NT2/D1 (cell line): ENCODE results near the gene GPR39.
"Not testable (repeated sequence)": the region's sequence is repeated elsewhere in the genome, so short reads cannot be mapped to it uniquely, and the experiment has no call there.

Experiments used
- DNase-seq: peaks from one replicate; pipeline ENCODE4 v3.0.0-alpha.2; 2011; ENCODE audit warnings: low read depth, low spot score
- H3K27me3 ChIP-seq: 2 replicates; pipeline ENCODE4 v1.6.0; 2011; ENCODE audit warnings: mild to moderate bottlenecking; ENCODE audit not compliant: insufficient read length, insufficient read depth
- H3K36me3 ChIP-seq: 2 replicates; pipeline ENCODE4 v1.6.1; 2011; ENCODE audit warnings: mild to moderate bottlenecking, low read length, mixed read lengths; ENCODE audit not compliant: insufficient read depth, insufficient read length
- H3K4me1 ChIP-seq: 2 replicates; pipeline ENCODE4 v1.5.1; 2011; ENCODE audit not compliant: insufficient read depth, insufficient read length
- H3K4me3 ChIP-seq: 2 replicates; pipeline ENCODE4 v1.5.1; 2011; ENCODE audit warnings: low read depth; ENCODE audit not compliant: insufficient read length
- H3K9ac ChIP-seq: 2 replicates; pipeline ENCODE4 v1.6.0; 2011; ENCODE audit warnings: low read depth; ENCODE audit not compliant: insufficient read length
- H3K9me3 ChIP-seq: 2 replicates; pipeline ENCODE4 v1.5.1; 2011; ENCODE audit warnings: mild to moderate bottlenecking, low read length; ENCODE audit not compliant: insufficient read depth
- SUZ12 ChIP-seq: IDR thresholded peaks from 2 replicates; pipeline ENCODE4 v1.6.1; 2011; ENCODE audit not compliant: insufficient read length, insufficient read depth; ENCODE audit errors: extremely low read depth
- YY1 ChIP-seq: IDR thresholded peaks from 2 replicates; pipeline ENCODE4 v1.6.1; 2011; ENCODE audit not compliant: insufficient read length, insufficient read depth
- ZNF274 ChIP-seq: IDR thresholded peaks from 2 replicates; pipeline ENCODE4 v1.6.1; 2011; ENCODE audit warnings: mild to moderate bottlenecking, low read depth, low read length

The GPR39 gene

DNA sequence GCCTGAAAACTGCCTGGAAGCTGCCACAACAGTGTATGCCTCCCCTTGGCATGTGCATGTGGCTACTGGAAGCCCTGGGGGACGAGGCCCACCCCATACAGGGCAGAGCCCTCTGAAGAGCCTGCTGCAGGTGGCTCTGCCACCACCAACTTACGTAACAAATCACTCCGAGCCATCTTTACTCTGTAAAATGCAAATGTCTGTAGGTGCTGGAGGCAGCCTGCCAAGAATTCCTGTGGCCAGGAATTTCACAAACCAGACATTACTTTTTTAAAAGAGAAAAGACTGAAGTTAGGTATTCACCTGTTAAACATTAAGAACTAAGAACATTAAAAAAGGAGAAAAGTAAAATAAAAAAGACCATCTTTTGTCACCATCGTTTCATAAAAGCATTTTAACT is 106.3 kb downstream of the GPR39 start:
- Histone ChIP-seq H3K9me3 (peaks cover 4% of the 10 kb centered on the region), H3K9ac (no peak overlapping the region), H3K27me3 (no peaks in the 10 kb centered on the region), H3K4me1 (peaks cover 5% of the 10 kb centered on the region), H3K4me3 (no peak overlapping the region), H3K36me3 (no peaks in the 10 kb centered on the region)
- no peak for TF ChIP-seq SUZ12
- TF ChIP-seq YY1: no peak
- no peak for TF ChIP-seq ZNF274
- no peak for DNase-seq

DNA sequence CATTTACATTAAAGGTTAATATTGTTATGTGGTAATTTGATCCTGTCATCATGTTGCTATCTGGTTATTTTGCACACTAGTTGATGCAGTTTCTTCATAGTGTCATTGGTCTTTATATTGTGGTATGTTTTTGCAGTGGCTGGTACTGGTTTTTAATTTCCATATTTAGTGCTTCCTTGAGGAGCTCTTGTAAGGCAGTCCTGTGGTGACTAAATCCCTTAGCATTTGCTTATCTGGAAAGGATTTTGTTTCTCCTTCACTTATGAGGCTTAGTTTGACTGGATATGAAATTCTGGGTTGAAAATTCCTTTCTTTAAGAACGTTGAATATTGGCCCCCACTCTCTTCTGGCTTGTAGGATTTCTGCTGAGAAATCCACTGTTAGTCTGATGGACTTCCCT is 120.5 kb downstream of the GPR39 start:
- not testable (repeated sequence) for H3K36me3 ChIP-seq, H3K9ac ChIP-seq, H3K4me3 ChIP-seq, H3K9me3 ChIP-seq, DNase-seq, H3K4me1 ChIP-seq, H3K27me3 ChIP-seq

DNA sequence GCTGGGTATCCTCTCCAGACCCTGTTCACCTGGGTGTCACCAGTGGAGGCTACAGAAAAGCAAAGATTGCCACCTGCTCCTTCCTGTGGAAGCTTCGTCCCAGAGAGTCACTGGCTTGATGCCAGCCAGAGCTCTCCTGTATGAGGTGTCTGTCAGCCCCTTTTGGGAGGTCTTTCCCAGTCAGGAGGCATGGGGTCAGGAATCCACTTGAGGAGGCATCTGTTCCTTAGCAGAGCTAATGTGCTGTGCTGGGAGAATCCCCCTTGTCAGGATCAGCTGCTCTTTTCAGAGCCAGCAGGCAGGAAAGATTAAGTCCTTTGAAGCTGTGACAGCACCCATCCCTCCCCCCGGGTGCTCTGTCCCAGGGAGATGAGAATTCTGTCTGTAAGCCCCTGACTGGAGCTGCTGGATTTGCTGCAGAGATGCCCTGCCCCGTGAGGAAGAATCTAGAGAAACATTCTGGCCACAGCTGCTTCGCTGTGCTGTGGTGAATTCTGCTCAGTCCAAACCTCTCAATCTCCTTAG is 121.8 kb downstream of the GPR39 start:
- DNase-seq: no peak
- TF ChIP-seq ZNF274 (no peak), YY1 (no peak), SUZ12 (no peak)
- H3K4me1 ChIP-seq: no peaks in the 10 kb centered on the region
- no peaks in the 10 kb centered on the region for H3K36me3 ChIP-seq
- H3K4me3 ChIP-seq: no peak overlapping the region
- peaks cover 11% of the 10 kb centered on the region; the same call in 1 of the 2 replicates for H3K9me3 ChIP-seq
- no peaks in the 10 kb centered on the region for H3K27me3 ChIP-seq
- H3K9ac ChIP-seq: no peak overlapping the region

DNA sequence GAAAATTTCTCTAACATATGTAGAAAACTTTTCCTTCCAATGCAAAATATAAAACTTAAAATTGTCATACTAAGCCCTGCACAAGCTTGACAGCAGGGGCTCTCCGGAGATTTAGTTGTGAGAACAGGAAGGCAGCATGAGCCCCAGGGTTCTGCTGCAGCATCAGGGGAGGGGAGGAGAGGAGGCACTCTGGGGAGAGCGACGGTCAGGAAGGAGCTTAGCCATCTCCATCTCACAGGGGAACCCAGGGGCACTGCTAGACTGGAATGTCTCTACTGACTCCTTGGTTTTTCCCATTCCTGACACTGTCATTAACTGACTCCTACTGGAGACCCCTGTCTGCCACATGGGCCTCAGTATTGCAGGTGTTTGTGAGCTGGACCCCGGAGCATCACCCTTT is 123.6 kb downstream of the GPR39 start:
- Histone ChIP-seq H3K9ac (no peak overlapping the region), H3K9me3 (peaks cover 29% of the 10 kb centered on the region), H3K36me3 (no peaks in the 10 kb centered on the region), H3K4me3 (no peak overlapping the region), H3K4me1 (no peaks in the 10 kb centered on the region), H3K27me3 (no peaks in the 10 kb centered on the region)
- no peak for TF ChIP-seq ZNF274
- no peak for TF ChIP-seq SUZ12
- TF ChIP-seq YY1: no peak
- DNase-seq: no peak

DNA sequence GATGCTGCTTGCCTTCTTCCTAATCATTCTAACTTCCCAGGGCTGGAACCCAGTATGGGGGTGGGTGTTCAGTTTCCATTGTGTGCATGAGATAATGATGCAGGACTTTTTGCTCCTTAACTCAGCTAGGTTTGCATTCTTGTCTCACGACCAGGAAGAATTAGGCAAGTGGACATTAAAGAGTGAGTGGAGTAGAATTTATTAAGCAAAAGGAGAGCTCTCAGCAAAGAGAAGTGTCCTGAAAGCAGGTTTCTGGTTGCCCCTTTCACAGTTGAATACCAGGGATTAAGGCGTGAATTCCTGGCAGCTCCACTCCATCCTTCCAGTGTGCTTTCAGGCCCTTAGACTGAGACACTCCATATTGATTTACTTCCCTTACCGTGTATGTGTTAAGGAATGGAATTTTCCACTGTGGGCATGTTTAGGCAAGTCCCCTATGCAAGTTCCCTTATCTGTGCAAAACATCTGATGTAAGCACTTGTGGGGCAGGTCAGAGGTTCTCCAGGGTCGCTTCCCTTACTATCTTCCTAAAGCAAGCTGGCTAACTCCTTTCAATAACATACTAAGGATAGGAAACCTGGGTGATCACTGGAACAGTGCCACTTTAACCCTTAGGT is 126.5 kb downstream of the GPR39 start:
- Histone ChIP-seq H3K9ac (no peak overlapping the region), H3K4me3 (no peak overlapping the region), H3K36me3 (no peaks in the 10 kb centered on the region), H3K9me3 (peaks cover 33% of the 10 kb centered on the region), H3K27me3 (no peaks in the 10 kb centered on the region), H3K4me1 (no peaks in the 10 kb centered on the region)
- DNase-seq: no peak
- no peak for TF ChIP-seq YY1
- no peak for TF ChIP-seq ZNF274
- TF ChIP-seq SUZ12: no peak

DNA sequence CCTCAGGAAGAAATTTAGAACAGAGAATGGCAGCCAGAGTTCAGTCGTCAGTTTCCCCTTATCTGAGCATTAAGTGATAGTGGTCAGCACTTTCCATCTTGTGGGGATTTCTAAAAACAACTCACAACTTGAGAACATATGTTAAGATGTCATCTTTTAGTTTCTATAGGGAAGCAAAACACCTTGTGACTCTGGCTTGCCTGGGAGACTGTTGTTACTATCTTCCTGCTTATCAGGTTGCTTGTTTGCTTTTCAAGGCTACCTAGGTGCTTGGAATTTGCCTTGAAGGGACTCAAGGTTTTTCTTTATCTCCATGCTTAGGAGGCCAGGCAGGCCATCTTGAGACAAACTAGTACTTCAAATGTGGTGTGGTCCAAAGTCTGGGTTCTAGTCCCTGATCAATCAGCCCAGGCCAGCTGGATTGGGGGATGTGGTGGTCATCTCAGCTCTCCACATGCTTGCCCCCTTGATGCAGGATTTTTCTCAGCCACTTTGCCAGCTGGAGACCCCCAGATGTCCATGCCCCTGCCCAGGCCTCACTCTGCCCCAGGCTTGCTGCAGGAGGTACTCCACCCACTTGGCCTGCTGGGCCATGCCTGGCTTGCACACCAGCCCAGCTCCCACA is 127.5 kb downstream of the GPR39 start:
- no peaks in the 10 kb centered on the region for H3K27me3 ChIP-seq
- no peak for DNase-seq
- peaks cover 33% of the 10 kb centered on the region for H3K9me3 ChIP-seq
- no peaks in the 10 kb centered on the region for H3K4me1 ChIP-seq
- TF ChIP-seq YY1 (no peak), ZNF274 (no peak), SUZ12 (no peak)
- H3K36me3 ChIP-seq: no peaks in the 10 kb centered on the region
- H3K4me3 ChIP-seq: no peak overlapping the region
- no peak overlapping the region for H3K9ac ChIP-seq

DNA sequence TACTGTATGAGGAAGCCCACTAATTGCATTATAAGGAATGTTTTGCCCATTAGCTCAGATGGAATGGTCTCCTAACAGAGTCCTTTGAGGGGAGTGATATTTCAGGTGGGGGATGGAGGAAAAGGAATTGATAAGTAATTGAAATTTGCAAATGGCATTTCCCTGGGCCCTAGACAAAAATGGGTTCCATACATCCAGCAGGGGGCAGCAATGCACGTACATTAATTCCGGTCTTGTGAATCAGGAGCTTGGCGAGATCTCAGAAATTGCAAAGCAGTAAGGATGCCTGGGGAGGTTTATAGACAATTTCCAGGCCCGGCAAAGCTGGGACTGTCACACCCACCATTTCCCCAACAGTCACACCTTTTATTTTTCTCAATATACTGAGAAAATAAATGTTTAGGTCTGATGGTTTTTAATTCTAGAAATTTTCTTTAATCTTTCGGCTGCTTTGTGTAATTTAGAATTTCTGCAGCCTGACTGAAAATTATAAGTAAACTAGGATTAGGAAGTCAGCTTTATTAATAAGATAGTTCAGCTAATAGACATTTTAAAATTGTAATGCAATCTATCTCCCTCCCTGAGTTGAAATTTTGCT is 130.6 kb downstream of the GPR39 start:
- H3K9ac ChIP-seq: no peak overlapping the region
- no peaks in the 10 kb centered on the region for H3K4me1 ChIP-seq
- peak; percentile 67 for DNase-seq
- TF ChIP-seq ZNF274 (no peak), SUZ12 (no peak), YY1 (no peak)
- H3K9me3 ChIP-seq: peaks cover 38% of the 10 kb centered on the region
- H3K4me3 ChIP-seq: no peak overlapping the region
- no peaks in the 10 kb centered on the region for H3K36me3 ChIP-seq
- H3K27me3 ChIP-seq: no peaks in the 10 kb centered on the region
